ENCODE data around the gene DDIT3. TPM values are rescaled to one million over a fixed set of nuclear protein-coding genes. Genes with fewer than 3 reads are reported as not detected.

Gene DDIT3
- total and polyA plus RNA-seq, 11 donors = 11.5 to 60.5 (median 18.5) TPM

DNA sequence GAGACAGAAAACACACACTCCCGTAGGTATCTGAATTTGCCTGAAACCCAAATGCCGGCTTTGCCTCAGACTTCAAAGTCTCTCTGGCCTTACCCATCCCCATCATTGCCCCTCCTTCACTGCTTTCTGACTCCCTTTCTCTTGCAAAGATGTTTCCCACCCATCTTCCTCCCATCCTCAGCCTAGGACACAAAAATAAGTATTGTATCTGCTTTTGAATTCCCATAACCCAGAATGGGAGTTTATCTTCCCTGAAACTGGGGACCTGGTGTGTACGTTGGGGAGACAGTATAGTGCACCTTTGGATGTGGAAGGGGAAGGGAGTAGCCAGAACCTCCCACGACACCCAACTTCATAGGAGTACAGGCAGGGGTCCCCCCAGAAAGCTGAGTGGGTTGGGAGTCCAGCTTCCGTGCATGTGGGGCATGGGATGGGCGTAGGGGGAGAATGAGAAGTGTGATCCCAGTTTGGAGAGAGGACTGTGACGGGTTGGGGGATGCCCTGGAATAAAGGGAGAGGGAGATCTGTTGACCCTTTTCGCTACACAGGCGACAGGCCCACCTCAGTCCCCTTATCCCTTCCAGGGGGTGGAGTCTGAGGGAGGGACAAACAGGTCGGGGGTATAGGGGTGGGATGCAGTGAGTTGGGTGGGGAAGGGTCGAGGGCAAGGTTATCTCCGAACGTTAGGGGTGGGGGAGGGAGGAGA is 29.0 kb upstream of the DDIT3 start:
- Histone ChIP-seq H3K4me1 (peaks cover 0 to 36% (median 24%) of the 10 kb centered on the region in 12 donors), H3K27ac (no peak overlapping the region), H3K9me3 (no peaks in the 10 kb centered on the region), H3K4me3 (peak overlapping the region in 11 of 12 donors; percentile 14 to 56 (median 43)), H3K27me3 (peaks cover 0 to 38% (median 22%) of the 10 kb centered on the region in 9 donors), H3K36me3 (peaks cover 0 to 6% (median 0%) of the 10 kb centered on the region in 9 donors)
- TF ChIP-seq, protein P1, sequence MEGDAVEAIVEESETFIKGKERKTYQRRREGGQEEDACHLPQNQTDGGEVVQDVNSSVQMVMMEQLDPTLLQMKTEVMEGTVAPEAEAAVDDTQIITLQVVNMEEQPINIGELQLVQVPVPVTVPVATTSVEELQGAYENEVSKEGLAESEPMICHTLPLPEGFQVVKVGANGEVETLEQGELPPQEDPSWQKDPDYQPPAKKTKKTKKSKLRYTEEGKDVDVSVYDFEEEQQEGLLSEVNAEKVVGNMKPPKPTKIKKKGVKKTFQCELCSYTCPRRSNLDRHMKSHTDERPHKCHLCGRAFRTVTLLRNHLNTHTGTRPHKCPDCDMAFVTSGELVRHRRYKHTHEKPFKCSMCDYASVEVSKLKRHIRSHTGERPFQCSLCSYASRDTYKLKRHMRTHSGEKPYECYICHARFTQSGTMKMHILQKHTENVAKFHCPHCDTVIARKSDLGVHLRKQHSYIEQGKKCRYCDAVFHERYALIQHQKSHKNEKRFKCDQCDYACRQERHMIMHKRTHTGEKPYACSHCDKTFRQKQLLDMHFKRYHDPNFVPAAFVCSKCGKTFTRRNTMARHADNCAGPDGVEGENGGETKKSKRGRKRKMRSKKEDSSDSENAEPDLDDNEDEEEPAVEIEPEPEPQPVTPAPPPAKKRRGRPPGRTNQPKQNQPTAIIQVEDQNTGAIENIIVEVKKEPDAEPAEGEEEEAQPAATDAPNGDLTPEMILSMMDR (IDR thresholded peaks at IDR 0.05) = no peak
- TF ChIP-seq POLR2A (IDR thresholded peaks at IDR 0.05) = no peak
- intact Hi-C loops (cut with DNase I) = loop anchor here in 1 of 10 donors (5.0 kb wide), 1 partner anchor 62 kb away; the partner anchor contains the start of gene MARS1
- WGBS, 4 donors = 35 to 46% (median 42%) methylated on average over 12 to 13 of the region's 13 CpGs
- ATAC-seq (no peak), DNase-seq (no peak)

DNA sequence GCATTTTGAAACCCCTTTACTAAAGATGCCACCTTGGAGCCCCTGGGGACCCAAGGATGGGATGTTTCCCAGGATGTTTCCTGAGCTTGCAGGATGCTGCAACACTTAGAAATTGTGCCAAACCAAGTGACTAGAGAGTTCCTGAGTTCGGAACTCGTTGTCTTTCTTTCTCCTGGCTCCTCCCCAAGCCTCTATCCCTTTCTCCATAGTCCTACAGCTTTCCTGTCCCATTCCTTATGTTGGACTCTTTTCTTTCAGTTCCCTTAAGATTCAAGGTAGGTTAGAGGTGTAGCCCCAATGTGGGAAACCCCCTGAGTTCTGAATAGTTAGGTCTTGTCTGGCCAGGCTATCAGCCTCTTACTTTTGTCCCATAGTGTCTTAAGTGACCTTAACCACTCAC is 28.2 kb upstream of the DDIT3 start:
- intact Hi-C loops (cut with DNase I) = loop anchor here in 1 of 10 donors (5.0 kb wide), 1 partner anchor 61 kb away; the partner anchor contains the start of gene MARS1

DNA sequence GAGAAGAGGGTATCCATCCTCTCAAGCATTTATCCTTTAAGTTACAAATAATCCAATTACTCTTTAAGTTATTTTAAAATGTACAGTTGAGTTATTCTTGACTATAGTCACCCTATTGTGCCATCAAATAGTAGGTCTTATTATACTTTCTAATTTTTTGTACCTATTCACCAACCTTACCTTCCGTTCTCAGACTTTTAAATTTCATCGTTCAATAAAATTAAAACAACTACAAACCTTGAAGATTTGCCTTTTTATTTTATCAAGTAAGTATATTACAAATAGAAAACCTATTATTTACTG is 27.6 kb upstream of the DDIT3 start:
- H3K4me1 ChIP-seq = peaks cover 0 to 48% (median 30%) of the 10 kb centered on the region in 12 donors
- H3K9me3 ChIP-seq = no peaks in the 10 kb centered on the region
- TF ChIP-seq, protein P1 (IDR thresholded peaks at IDR 0.05) = no peak
- TF ChIP-seq POLR2A (IDR thresholded peaks at IDR 0.05) = no peak
- 95 to 99% (median 96%) methylated on average over 2 of the region's 2 CpGs for WGBS, 4 donors
- no peak for ATAC-seq
- H3K36me3 ChIP-seq = peaks cover 0 to 11% (median 0%) of the 10 kb centered on the region in 9 donors
- intact Hi-C loops (cut with DNase I) = loop anchor here in 1 of 10 donors (5.0 kb wide), 1 partner anchor 61 kb away; the partner anchor contains the start of gene MARS1
- H3K4me3 ChIP-seq = no peak overlapping the region
- peaks cover 0 to 38% (median 22%) of the 10 kb centered on the region in 9 donors for H3K27me3 ChIP-seq
- no peak for DNase-seq
- H3K27ac ChIP-seq = no peak overlapping the region

More for the DNA sequence above, 28.2 kb upstream of the DDIT3 start:
- Histone ChIP-seq H3K27ac (no peak overlapping the region), H3K9me3 (no peaks in the 10 kb centered on the region), H3K4me1 (peaks cover 0 to 45% (median 30%) of the 10 kb centered on the region in 12 donors), H3K4me3 (no peak overlapping the region), H3K27me3 (peaks cover 0 to 38% (median 22%) of the 10 kb centered on the region in 9 donors), H3K36me3 (peaks cover 0 to 11% (median 0%) of the 10 kb centered on the region in 9 donors)
- WGBS, 4 donors = 25 to 46% (median 33%) methylated on average over 2 of the region's 2 CpGs
- no peak for DNase-seq
- no peak for TF ChIP-seq POLR2A (IDR thresholded peaks at IDR 0.05)
- TF ChIP-seq, protein P1 (IDR thresholded peaks at IDR 0.05) = no peak
- no peak for ATAC-seq

GRCh38 chr12:57547288-57548012 is 27.1 kb upstream of the DDIT3 start:
- Histone ChIP-seq H3K4me1 (peaks cover 0 to 48% (median 30%) of the 10 kb centered on the region in 12 donors), H3K27ac (peak overlapping the region in 7 of 12 donors; percentile 70 to 93 (median 91)), H3K9me3 (no peaks in the 10 kb centered on the region), H3K27me3 (peaks cover 0 to 33% (median 22%) of the 10 kb centered on the region in 9 donors), H3K4me3 (peak overlapping the region in 11 of 12 donors; percentile 60 to 99 (median 93)), H3K36me3 (peaks cover 0 to 16% (median 3%) of the 10 kb centered on the region in 9 donors)
- intact Hi-C loops (cut with DNase I) = loop anchor here in 2 of 10 donors (2.0 to 5.0 kb wide), 2 partner anchors 25 to 60 kb away; partner anchors contain the start of genes MBD6 (in 2 of the 2) and MARS1 (in 1 of the 2)
- TF ChIP-seq, protein P1 (IDR thresholded peaks at IDR 0.05) = no peak
- no peak for TF ChIP-seq POLR2A (IDR thresholded peaks at IDR 0.05)
- DNase-seq (no peak), ATAC-seq (no peak)
- 21 to 25% (median 23%) methylated on average over 9 of the region's 9 CpGs for WGBS, 4 donors

Data from heart left ventricle (tissue), 16 donors.